GM20000 (cell line): ENCODE data around the gene GSAP.
"Not testable (repeated sequence)": the region's sequence is repeated elsewhere in the genome, so short reads cannot be mapped to it uniquely, and the experiment has no call there.

Experiments used
- DNase-seq: peaks from one replicate; pipeline ENCODE4 v3.0.0; 2012; ENCODE audit warnings: low spot score
- TF ChIP-seq, protein P1 (sequence below): IDR thresholded peaks from 2 replicates; pipeline ENCODE4 v1.5.1; 2012; ENCODE audit warnings: mild to moderate bottlenecking, control low read depth; ENCODE audit errors: extremely low read depth, missing control alignments

GSAP gene

DNA sequence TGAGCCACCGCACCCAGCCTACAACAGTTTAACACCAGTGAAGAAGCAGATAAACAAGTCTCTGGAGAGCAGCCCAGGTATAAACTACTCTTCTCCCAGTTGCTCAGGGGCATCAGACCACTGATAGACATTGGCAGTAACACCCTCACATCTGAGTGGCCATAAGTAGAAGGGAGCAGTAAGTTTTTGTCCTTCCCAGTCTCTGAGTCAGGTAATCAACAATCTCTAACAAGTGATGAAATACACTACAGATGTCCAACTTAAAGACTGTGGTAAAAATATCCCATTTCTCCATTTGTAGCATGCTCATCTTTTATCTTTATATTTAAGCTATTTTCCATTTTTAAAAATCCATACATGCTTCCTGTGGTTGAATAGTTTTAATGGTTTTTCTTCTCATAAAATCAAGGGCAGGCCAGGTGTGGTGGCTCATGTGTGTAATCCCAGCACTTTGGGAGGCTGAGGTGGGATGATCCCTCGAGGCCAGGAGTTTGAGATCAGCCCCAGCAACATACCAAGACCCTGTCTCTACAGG, 78.6 kb downstream of the GSAP start:
- TF ChIP-seq, protein P1, sequence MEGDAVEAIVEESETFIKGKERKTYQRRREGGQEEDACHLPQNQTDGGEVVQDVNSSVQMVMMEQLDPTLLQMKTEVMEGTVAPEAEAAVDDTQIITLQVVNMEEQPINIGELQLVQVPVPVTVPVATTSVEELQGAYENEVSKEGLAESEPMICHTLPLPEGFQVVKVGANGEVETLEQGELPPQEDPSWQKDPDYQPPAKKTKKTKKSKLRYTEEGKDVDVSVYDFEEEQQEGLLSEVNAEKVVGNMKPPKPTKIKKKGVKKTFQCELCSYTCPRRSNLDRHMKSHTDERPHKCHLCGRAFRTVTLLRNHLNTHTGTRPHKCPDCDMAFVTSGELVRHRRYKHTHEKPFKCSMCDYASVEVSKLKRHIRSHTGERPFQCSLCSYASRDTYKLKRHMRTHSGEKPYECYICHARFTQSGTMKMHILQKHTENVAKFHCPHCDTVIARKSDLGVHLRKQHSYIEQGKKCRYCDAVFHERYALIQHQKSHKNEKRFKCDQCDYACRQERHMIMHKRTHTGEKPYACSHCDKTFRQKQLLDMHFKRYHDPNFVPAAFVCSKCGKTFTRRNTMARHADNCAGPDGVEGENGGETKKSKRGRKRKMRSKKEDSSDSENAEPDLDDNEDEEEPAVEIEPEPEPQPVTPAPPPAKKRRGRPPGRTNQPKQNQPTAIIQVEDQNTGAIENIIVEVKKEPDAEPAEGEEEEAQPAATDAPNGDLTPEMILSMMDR: no peak

DNA sequence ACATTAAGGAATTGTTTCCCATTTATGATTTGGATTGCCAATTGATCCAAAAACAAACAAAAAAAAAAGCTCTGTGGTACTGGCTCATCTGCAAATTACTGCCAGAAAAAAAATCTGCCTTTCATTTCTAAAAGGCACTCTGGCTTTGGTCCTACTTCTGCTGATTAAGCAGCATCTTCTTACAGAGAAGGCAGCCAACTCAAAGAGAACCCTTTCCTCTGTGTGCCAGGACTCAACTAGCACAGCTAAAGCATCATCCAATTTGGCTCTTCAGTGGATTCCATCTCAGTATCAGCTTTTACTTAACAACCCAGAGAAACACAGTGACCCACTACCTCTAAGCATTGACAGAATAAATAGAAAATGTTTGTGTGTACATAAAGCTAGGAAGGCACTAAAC, 80.6 kb downstream of the GSAP start:
- DNase-seq: no peak
- TF ChIP-seq, protein P1: no peak

More for the DNA sequence above, 78.6 kb downstream of the GSAP start:
- DNase-seq: no peak

DNA sequence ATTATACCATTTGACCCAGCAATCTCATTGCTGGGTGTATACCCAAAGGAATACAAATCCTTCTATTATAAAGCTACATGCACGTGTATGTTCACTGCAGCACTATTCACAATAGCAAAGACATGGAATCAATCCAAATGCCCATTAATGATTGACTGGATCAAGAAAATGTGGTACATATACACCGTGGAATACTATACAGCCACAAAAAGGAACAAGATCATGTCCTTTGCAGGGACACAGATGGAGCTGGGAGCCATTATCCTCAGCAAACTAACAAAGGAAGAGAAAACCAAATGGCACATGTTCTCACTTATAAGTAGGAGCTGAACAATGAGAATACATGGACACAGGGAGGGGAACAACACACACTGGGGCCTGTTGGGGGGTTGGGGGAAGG, 82.1 kb downstream of the GSAP start:
- not testable (repeated sequence) for DNase-seq

DNA sequence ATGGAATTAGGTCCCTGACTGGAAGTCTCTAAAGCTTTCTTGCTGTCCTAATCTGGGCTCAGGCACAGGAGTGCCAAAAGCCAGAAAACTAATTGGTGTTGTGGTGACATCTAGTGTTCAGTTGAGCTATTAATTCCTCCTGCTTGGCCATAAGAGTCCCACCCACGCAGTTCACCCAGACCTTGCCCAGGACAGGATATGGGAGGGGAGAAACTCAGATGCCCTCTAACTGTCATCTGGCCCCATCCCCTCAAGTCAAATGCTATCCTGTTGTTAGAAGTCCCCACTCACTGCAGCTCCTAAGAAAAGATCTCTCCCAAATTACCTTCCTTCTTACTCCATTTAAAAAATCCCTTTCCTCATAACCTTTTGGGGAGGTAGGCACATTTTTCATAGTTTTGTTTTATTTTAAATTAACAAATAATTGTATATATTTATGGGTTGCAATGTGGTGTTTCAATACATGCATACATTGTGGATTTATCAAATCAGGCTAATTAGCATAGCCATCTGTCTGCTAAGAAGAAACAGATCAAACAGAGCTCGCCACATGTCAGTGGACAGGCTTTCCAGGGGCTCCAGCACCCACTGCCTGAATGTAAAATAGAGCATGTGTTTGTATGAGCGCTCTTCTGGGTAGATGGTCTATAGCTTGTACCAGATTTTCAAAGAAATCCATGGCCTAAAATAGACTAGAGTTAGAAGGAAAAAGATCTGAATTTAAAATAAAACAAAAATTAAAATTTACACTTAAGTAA, 84.0 kb downstream of the GSAP start:
- TF ChIP-seq, protein P1: peak; percentile 58
- DNase-seq: peak; percentile 78

DNA sequence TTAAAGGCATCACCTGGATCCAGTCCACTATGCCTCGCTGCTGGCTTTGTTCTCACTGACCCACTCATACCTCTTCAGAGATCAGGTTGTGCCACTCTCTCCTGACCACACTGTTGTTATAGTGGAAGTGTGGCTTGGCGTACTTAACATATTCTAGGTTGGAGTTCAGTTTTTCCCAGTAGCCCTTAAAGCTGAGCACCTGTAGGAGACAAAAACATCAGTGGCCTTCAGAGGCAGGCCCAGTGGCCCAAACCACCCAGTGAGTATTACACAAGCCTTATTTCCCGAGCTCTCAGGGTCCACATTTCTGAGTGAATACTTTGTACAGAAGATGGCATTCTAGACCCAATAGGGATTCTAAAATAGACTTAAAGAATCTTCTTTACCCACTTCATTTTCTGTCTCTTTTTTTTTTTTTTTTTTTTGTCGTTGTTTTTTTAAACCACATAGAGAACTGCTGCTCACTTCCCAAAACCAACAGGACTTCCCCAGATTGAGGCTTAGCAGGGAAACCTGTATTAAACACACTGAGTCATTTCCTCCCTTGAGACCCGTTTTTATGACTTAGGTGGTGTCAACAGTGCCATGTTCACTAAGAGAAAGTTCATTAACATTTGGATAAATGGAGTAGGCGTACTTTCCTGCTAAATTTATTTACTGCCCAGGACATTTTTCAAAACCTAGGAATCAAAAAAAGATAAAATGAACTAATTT, 85.8 kb downstream of the GSAP start:
- TF ChIP-seq, protein P1: no peak
- DNase-seq: peak; percentile 45

DNA sequence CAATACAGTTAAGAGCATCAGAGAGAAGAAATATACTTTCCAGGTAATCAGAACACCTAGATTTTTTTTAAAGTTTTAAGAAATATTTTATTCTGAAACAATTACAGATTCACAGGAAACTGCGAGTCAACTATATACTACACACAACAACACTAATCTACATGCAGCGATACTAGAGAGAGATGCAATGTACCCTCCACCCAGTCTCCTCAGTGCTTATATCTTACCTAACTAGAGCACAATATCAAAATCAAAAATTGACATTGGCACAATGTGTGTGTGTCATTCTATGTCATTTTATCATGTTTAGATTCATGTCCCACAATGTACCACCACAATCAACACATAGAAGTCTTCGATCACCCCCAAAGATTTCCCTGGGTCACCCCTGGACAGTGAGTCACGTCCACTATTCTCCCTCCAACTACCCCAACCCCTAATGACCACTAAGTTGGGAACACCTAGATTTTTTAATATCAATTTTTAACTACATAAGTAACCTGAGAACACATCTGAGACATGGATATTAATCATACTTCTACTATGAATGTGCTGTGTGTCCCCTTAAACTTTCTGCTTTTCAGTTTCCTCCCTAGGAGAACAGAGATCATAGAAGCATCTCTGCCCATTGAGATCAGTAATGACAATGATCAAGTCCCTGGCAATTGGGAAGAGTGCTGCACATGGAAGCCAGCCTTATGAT, 86.5 kb downstream of the GSAP start:
- TF ChIP-seq, protein P1: no peak
- no peak for DNase-seq

DNA sequence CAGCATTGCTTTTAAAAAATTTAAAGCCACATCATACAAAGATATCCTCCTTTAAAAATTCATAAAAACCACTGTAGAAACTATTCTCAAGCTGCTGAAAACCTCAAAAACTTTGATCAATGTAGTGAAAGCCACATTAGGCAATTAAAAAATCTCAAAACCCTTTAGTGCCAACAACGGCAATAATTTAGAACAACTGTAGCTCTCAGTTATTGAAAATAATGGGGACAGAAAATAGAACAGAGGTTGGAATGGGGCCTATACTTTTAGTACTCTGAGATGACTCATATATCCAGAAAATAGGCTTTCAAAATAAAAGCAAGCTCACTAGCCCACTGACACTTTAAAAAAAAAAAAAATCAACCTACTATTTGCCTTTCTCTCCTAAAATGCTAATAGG, 87.5 kb downstream of the GSAP start:
- no peak for DNase-seq
- TF ChIP-seq, protein P1: no peak
